GM10248 (cell line): Measurements from ENCODE around the gene ITM2C.

Source experiments
- CTCF ChIA-PET: fragments of 300-600 bp; sonication (Branson Sonifier 250); formaldehyde crosslinking; extraction: SDS; loops from one replicate; lab custom pipeline; 2021; ENCODE audit warnings: antibody characterized with exemption; lab: Yijun Ruan, JAX
- POLR2A ChIA-PET: fragments of 350-650 bp; sonication (Branson Sonifier 250); formaldehyde crosslinking; extraction: SDS; loops from one replicate; lab custom pipeline; 2020; ENCODE audit warnings: antibody characterized with exemption; lab: Yijun Ruan, JAX
- DNase-seq: peaks from one replicate; pipeline ENCODE4 v3.0.0; 2012; ENCODE audit errors: extremely low spot score
- CTCF ChIP-seq: IDR thresholded peaks from 2 replicates; pipeline ENCODE4 v1.5.1; 2012; ENCODE audit warnings: mild to moderate bottlenecking, low read depth; ENCODE audit errors: extremely low read depth, missing control alignments, control extremely low read depth

ITM2C gene

GRCh38 chr2:230908092-230908594 lies 43.4 kb downstream of the ITM2C start:
- TF ChIP-seq CTCF = no peak
- ChIA-PET POLR2A (interaction anchor here (1.0 kb wide), 1 partner anchor 16 kb away, joined by 3 read pairs; the partner anchor contains the start of gene GPR55), CTCF (interaction anchor here (1.2 to 13.8 kb wide), 4 partner anchors 17 to 145 kb away, joined by 3 to 256 read pairs (median 56); partner anchors contain the start of gene GPR55)
- DNase-seq = no peak

GRCh38 chr2:230908595-230909191 lies 44.0 kb downstream of the ITM2C start:
- ChIA-PET POLR2A (no interaction called here), CTCF (interaction anchor here (1.2 to 13.8 kb wide), 4 partner anchors 16 to 144 kb away, joined by 3 to 256 read pairs (median 56); partner anchors contain the start of gene GPR55)
- no peak for DNase-seq
- TF ChIP-seq CTCF = no peak

DNA sequence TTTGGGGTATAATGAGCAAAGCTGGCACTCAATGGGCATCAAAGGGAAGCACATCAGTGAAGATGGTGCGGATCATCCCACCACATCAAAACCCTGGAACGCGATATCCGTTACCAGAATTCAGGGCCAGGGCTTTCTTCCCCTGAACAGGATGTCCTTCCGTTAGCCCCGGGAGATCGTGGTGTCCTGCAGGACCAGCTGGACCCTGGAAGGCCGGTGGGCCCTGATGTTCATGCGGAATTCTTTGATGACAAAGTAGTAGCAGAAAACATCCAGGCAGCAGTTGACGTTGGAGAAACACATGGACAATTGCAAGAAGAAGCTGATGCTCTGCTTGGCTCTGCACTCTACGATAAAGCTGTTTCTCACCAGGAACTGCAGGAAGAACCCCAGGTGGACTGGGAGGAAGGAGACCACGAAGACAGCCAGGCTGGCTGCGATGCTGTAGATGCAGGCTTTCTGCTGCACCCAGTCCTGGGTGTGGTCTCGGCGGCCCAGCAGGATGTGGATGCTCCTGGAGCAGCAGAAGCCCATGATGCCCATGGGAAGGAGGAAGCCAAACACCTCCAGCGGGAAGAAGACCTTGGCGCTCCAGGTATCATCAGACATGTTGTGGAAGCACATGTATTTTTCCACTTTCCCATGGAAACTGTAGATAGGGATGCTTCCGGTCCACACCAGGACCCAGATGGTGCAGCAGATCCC lies 45.3 kb downstream of the ITM2C start:
- TF ChIP-seq CTCF = no peak
- ChIA-PET POLR2A (no interaction called here), CTCF (interaction anchor here (0.7 to 10.7 kb wide), 3 partner anchors 8 to 75 kb away, joined by 3 to 108 read pairs (median 54); partner anchors contain the start of gene GPR55)
- DNase-seq = no peak

DNA sequence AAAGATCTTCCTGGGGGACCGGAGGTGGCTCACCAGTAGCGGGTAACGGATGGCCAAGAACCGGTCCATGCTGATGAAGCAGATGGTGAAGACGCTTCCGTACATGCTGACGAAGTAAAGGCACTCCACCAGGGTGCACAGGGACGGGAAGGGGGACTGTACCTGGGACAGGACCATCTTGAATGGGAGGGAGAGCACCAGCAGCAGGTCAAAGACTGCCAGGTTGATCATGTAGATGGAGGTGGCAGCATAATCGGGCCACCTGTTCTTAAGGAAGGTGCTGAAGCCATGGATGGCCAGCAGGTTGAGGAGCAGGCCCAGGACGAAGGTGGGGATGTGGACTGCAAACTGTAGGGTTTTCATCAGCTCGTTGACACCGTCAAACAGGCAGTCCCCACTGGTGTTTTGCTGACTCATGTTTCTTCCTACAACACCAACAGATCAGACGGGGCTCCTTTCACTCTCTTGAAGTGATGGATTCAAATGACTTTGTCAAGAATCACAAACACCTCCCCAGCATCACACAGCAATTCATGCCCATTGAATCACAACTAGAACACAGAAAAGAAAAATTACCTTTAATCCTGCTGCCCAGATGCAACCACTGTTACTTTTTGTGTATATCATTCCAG lies 45.9 kb downstream of the ITM2C start:
- ChIA-PET CTCF (interaction anchor here (0.7 to 10.7 kb wide), 4 partner anchors 8 to 76 kb away, joined by 3 to 108 read pairs (median 44); partner anchors contain the start of gene GPR55), POLR2A (interaction anchor here (1.1 kb wide), 1 partner anchor 8 kb away, joined by 4 read pairs; no protein-coding TSS in a partner anchor)
- no peak for TF ChIP-seq CTCF
- DNase-seq = no peak

- CTCF ChIA-PET = interaction anchor here (0.9 to 10.7 kb wide), 14 partner anchors 9 to 500 kb away, joined by 3 to 108 read pairs (median 4); partner anchors contain the start of genes GPR55 and SPATA3
- POLR2A ChIA-PET = interaction anchor here (0.8 kb wide), 1 partner anchor 35 kb away, joined by 3 read pairs; no protein-coding TSS in a partner anchor
- DNase-seq = no peak
- no peak for TF ChIP-seq CTCF
Observed at GRCh38 chr2:230912046-230912445, 47.3 kb downstream of the ITM2C start.
